Measurements from ENCODE around the gene CD8B. TPM values are rescaled to one million over a fixed set of nuclear protein-coding genes. Genes with fewer than 3 reads are reported as not detected.

The CD8B gene
- total RNA-seq, 1 experiment from 2014 or later, result 0.24 TPM

DNA sequence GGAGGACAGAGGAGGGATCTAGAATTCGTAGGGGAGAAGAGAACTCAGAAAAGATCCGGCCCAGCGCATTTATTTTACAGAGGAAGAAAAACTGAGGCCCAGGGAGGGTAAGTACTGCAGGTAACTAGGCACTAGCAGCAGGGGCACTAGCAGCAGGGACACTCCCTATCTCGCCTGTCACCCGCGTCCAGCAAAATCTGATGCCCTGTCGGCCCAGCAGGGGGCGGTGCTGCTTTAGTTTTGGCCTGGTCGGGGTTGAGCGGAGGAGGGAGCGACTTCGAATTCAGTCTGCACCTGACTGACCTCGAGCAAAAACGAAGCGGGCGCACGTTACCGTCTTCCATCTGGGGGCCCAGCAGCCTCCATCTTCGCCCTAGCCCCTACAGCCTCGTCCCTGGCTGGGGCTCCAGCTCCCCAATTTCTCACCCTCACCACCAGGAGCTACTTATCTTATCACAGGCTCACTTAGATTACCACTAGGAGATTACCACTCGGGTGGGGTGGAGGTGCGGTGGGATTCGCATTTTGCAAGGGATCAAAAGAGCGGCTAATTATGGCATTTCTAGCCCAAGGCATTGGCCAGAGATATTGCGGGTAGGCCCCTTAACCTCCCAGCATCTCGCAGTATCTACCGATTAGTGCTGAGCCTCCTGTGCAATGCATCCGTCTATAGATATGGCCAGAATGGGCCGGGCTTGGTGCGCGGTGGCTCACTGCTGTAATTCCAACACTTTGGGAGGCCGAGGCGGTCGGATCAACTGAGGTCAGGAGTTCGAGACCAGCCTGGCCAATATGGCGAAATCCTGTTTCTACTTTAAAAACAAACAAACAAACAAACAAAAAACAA is 53.1 kb downstream of the CD8B start:
- Mint-ChIP-seq H3K27ac (no peak overlapping the region), H3K36me3 (ENCODE audit: insufficient read depth in 1 of 3, low read depth in 3 of 3) (no peaks in the 10 kb centered on the region; a peak in 1 of 7 replicates), H3K4me1 (peaks cover 11 to 15% of the 10 kb centered on the region in 2 experiments), H3K4me3 (peak overlapping the region; percentile 77 to 90), H3K9me3 (no peaks in the 10 kb centered on the region), H3K27me3 (ENCODE audit: low read depth) (peaks cover 44% of the 10 kb centered on the region)
- Histone ChIP-seq H3K27ac (ENCODE audit: insufficient read length, low read depth, low read length) (no peak overlapping the region), H2BK120ac (ENCODE audit: low read depth, low read length, poor library complexity, severe bottlenecking) (no peak overlapping the region), H3K4ac (ENCODE audit: low read depth, low read length) (no peak overlapping the region), H4K5ac (ENCODE audit: insufficient read length, low read depth, low read length) (no peak overlapping the region), H3K23me2 (ENCODE audit: insufficient read length, low read depth, low read length, poor library complexity, severe bottlenecking) (peaks cover 10% of the 10 kb centered on the region), H2BK12ac (ENCODE audit: insufficient read length, low read depth, low read length) (no peak overlapping the region), H3K14ac (ENCODE audit: insufficient read depth, low read length) (no peak overlapping the region), H4K20me1 (ENCODE audit: control insufficient read depth, insufficient read depth, insufficient read length) (no peaks in the 10 kb centered on the region), H4K91ac (ENCODE audit: insufficient read length, low read depth, low read length) (no peak overlapping the region), H3K9me3 (ENCODE audit: control insufficient read depth, low read depth, low read length) (no peaks in the 10 kb centered on the region), H3K23ac (ENCODE audit: insufficient read length, low read depth, low read length) (no peak overlapping the region), H2BK20ac (ENCODE audit: low read depth, low read length, poor library complexity, severe bottlenecking) (no peak overlapping the region), H3K79me1 (ENCODE audit: insufficient read depth, low read depth, low read length, poor library complexity, severe bottlenecking) (no peaks in the 10 kb centered on the region), H3K4me2 (ENCODE audit: insufficient read depth, insufficient read length, low read length) (peak overlapping the region; percentile 77), H3K79me2 (ENCODE audit: insufficient read depth, low read length) (no peaks in the 10 kb centered on the region), H3K9ac (ENCODE audit: extremely low read depth, insufficient read length, low read length) (no peak overlapping the region), H3K27me3 (ENCODE audit: insufficient read depth, low read length) (no peaks in the 10 kb centered on the region; the same call in 1 of the 2 replicates), H3K18ac (ENCODE audit: insufficient read length, low read depth, low read length) (no peak overlapping the region), H3T11ph (ENCODE audit: low read length) (no peak overlapping the region), H3K56ac (ENCODE audit: insufficient read length, low read depth, low read length) (no peak overlapping the region), H4K8ac (replicated peaks; ENCODE audit: insufficient read length, low read depth, low read length) (no peak overlapping the region), H2BK5ac (ENCODE audit: insufficient read length, low read length) (no peak overlapping the region), H2AFZ (ENCODE audit: low read length) (no peak overlapping the region), H3K4me1 (ENCODE audit: insufficient read depth, low read length) (peaks cover 3% of the 10 kb centered on the region; the same call in 1 of the 2 replicates), H2BK15ac (ENCODE audit: low read depth, low read length) (no peak overlapping the region), H2AK5ac (ENCODE audit: insufficient read length, low read length) (no peak overlapping the region)
- TF ChIP-seq, protein P1, sequence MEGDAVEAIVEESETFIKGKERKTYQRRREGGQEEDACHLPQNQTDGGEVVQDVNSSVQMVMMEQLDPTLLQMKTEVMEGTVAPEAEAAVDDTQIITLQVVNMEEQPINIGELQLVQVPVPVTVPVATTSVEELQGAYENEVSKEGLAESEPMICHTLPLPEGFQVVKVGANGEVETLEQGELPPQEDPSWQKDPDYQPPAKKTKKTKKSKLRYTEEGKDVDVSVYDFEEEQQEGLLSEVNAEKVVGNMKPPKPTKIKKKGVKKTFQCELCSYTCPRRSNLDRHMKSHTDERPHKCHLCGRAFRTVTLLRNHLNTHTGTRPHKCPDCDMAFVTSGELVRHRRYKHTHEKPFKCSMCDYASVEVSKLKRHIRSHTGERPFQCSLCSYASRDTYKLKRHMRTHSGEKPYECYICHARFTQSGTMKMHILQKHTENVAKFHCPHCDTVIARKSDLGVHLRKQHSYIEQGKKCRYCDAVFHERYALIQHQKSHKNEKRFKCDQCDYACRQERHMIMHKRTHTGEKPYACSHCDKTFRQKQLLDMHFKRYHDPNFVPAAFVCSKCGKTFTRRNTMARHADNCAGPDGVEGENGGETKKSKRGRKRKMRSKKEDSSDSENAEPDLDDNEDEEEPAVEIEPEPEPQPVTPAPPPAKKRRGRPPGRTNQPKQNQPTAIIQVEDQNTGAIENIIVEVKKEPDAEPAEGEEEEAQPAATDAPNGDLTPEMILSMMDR (conservative IDR thresholded peaks at IDR 0.05), result peak; percentile 92
- WGBS (ENCODE audit: extremely low coverage, insufficient read length, low lambda C conversion rate), result no CpG with 5 or more reads among the region's 36 CpGs
- DNase-seq, result peak; percentile 95
